KMS-11 (cell line): Measurements from ENCODE around the gene SLC25A21.

ENCODE experiments used
- H2AFZ ChIP-seq: fragments of 200-600 bp; sonication (generic); 2 replicates; pipeline ENCODE4 v1.6.1; 2016; ENCODE audit warnings: antibody characterized with exemption, mixed run types, low read depth
- H3K27ac ChIP-seq: fragments of 200-600 bp; sonication (generic); 2 replicates; pipeline ENCODE4 v1.6.1; 2016; ENCODE audit warnings: mild to moderate bottlenecking, mixed run types
- H3K27me3 ChIP-seq: fragments of 200-600 bp; sonication (generic); 2 replicates; pipeline ENCODE4 v1.6.1; 2017; ENCODE audit warnings: mild to moderate bottlenecking, low read depth, mixed run types, moderate library complexity; ENCODE audit not compliant: insufficient read depth
- H3K36me3 ChIP-seq: fragments of 200-600 bp; sonication (generic); 2 replicates; pipeline ENCODE4 v1.6.1; 2017; ENCODE audit warnings: mild to moderate bottlenecking, mixed run types; ENCODE audit not compliant: insufficient read depth
- H3K4me1 ChIP-seq: fragments of 200-600 bp; sonication (generic); 2 replicates; pipeline ENCODE4 v1.6.1; 2016; ENCODE audit warnings: mild to moderate bottlenecking, low read depth, mixed run types; ENCODE audit not compliant: poor library complexity, severe bottlenecking
- H3K4me2 ChIP-seq: fragments of 200-600 bp; sonication (generic); 2 replicates; pipeline ENCODE4 v1.7.0; 2016; ENCODE audit warnings: mild to moderate bottlenecking, mixed run types
- H3K4me3 ChIP-seq: fragments of 200-600 bp; sonication (generic); IDR thresholded peaks from 2 replicates; pipeline ENCODE4 v1.6.1; 2017; ENCODE audit warnings: low read depth, low read length, mixed read lengths; ENCODE audit not compliant: insufficient read depth
- H3K79me2 ChIP-seq: fragments of 200-600 bp; sonication (generic); 2 replicates; pipeline ENCODE4 v1.6.1; 2016; ENCODE audit warnings: low read depth, mixed run types; ENCODE audit not compliant: insufficient read depth
- H3K9ac ChIP-seq: fragments of 200-600 bp; sonication (generic); 2 replicates; pipeline ENCODE4 v1.6.1; 2016; ENCODE audit warnings: mild to moderate bottlenecking, mixed run types
- H4K20me1 ChIP-seq: fragments of 200-600 bp; sonication (generic); 2 replicates; pipeline ENCODE4 v1.6.1; 2016; ENCODE audit warnings: mild to moderate bottlenecking, mixed run types; ENCODE audit not compliant: insufficient read depth
- TF ChIP-seq, protein P1 (sequence below): fragments of 200-600 bp; sonication (generic); conservative IDR thresholded peaks from 2 replicates; pipeline ENCODE4 v1.6.1; 2017; ENCODE audit warnings: low read depth, mild to moderate bottlenecking, antibody characterized with exemption, low read length, moderate library complexity, mixed read lengths

The SLC25A21 gene

GRCh38 chr14:37027188-37027824 is 145.1 kb downstream of the SLC25A21 start:
- Histone ChIP-seq H3K9ac (no peak overlapping the region), H3K36me3 (no peaks in the 10 kb centered on the region), H3K4me3 (no peak overlapping the region), H3K27me3 (no peaks in the 10 kb centered on the region), H3K4me2 (no peak overlapping the region), H4K20me1 (no peaks in the 10 kb centered on the region), H2AFZ (no peak overlapping the region), H3K27ac (no peak overlapping the region), H3K4me1 (no peaks in the 10 kb centered on the region), H3K79me2 (no peaks in the 10 kb centered on the region)
- TF ChIP-seq, protein P1, sequence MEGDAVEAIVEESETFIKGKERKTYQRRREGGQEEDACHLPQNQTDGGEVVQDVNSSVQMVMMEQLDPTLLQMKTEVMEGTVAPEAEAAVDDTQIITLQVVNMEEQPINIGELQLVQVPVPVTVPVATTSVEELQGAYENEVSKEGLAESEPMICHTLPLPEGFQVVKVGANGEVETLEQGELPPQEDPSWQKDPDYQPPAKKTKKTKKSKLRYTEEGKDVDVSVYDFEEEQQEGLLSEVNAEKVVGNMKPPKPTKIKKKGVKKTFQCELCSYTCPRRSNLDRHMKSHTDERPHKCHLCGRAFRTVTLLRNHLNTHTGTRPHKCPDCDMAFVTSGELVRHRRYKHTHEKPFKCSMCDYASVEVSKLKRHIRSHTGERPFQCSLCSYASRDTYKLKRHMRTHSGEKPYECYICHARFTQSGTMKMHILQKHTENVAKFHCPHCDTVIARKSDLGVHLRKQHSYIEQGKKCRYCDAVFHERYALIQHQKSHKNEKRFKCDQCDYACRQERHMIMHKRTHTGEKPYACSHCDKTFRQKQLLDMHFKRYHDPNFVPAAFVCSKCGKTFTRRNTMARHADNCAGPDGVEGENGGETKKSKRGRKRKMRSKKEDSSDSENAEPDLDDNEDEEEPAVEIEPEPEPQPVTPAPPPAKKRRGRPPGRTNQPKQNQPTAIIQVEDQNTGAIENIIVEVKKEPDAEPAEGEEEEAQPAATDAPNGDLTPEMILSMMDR, result no peak

GRCh38 chr14:37023875-37024565 is 148.4 kb downstream of the SLC25A21 start:
- Histone ChIP-seq H3K4me2 (no peak overlapping the region), H3K79me2 (no peaks in the 10 kb centered on the region), H3K27ac (no peak overlapping the region), H3K9ac (no peak overlapping the region), H3K27me3 (no peaks in the 10 kb centered on the region), H3K4me3 (no peak overlapping the region), H4K20me1 (no peaks in the 10 kb centered on the region), H3K36me3 (no peaks in the 10 kb centered on the region), H3K4me1 (no peaks in the 10 kb centered on the region), H2AFZ (no peak overlapping the region)
- TF ChIP-seq, protein P1, result no peak

DNA sequence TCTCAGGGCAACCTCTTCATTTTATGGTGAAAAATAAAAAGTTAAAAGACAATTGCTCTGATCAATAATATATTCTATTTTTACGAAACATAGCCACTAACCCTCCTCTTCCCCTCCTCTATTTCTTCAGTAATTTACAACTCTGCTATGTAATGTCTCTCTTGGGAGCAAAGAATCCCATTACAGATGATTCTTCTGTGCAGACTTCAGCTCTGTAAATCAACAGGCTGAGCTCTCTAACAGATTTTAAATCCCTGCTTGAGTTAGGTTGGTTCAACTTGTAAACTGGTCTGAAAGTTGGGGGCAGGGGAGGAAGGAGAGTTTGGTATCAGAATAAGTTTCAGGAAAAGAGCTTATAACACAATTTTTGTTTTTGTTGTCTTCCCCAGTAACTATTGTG is 151.0 kb downstream of the SLC25A21 start:
- Histone ChIP-seq H3K27ac (no peak overlapping the region), H3K79me2 (no peaks in the 10 kb centered on the region), H2AFZ (no peak overlapping the region), H3K36me3 (no peaks in the 10 kb centered on the region), H4K20me1 (no peaks in the 10 kb centered on the region), H3K9ac (no peak overlapping the region), H3K27me3 (no peaks in the 10 kb centered on the region), H3K4me1 (no peaks in the 10 kb centered on the region), H3K4me3 (no peak overlapping the region), H3K4me2 (no peak overlapping the region)
- TF ChIP-seq, protein P1, result no peak

GRCh38 chr14:37019488-37019887 is 152.9 kb downstream of the SLC25A21 start:
- H3K4me1 ChIP-seq, result no peaks in the 10 kb centered on the region
- H3K27ac ChIP-seq, result no peak overlapping the region
- no peaks in the 10 kb centered on the region for H3K79me2 ChIP-seq
- H4K20me1 ChIP-seq, result no peaks in the 10 kb centered on the region
- no peaks in the 10 kb centered on the region for H3K36me3 ChIP-seq
- H3K27me3 ChIP-seq, result no peaks in the 10 kb centered on the region
- H2AFZ ChIP-seq, result no peak overlapping the region
- no peak overlapping the region for H3K4me3 ChIP-seq
- TF ChIP-seq, protein P1, result no peak
- H3K9ac ChIP-seq, result no peak overlapping the region
- H3K4me2 ChIP-seq, result no peak overlapping the region
